ENCODE results near the gene IFIT5. TPM values are rescaled to one million over a fixed set of nuclear protein-coding genes. Genes with fewer than 3 reads are reported as not detected.
"Not testable (repeated sequence)": the region's sequence is repeated elsewhere in the genome, so short reads cannot be mapped to it uniquely, and the experiment has no call there.

The IFIT5 gene
- total and polyA plus RNA-seq, 2 experiments from 2014 or later, result 4.4 to 6.6 TPM

DNA sequence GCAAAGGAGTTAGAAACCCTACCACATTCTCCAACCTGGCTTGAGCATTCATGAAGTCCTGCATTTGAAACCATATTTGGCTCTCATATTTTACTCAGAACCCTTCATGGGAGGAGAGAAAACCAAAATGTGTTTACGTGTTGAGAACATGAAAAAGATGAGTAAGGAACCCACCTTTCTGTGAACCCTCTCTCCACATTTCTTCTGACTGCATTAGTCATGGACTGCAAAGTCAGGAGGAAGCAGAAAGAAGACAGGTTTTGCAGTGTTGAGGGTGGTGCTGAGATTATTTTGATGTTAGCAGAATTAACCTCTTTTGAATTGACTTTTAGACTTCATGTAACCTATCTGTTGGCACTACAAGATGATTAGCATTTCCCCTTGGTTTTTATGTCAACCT lies 31.6 kb upstream of the IFIT5 start:
- Histone ChIP-seq H3K4me3 (no peak overlapping the region), H3K9me3 (ENCODE audit: low read depth) (no peaks in the 10 kb centered on the region), H3K4me1 (ENCODE audit: low read depth) (no peaks in the 10 kb centered on the region), H3K36me3 (no peaks in the 10 kb centered on the region), H3K27me3 (no peaks in the 10 kb centered on the region), H3K27ac (no peak overlapping the region)
- TF ChIP-seq, protein P1, sequence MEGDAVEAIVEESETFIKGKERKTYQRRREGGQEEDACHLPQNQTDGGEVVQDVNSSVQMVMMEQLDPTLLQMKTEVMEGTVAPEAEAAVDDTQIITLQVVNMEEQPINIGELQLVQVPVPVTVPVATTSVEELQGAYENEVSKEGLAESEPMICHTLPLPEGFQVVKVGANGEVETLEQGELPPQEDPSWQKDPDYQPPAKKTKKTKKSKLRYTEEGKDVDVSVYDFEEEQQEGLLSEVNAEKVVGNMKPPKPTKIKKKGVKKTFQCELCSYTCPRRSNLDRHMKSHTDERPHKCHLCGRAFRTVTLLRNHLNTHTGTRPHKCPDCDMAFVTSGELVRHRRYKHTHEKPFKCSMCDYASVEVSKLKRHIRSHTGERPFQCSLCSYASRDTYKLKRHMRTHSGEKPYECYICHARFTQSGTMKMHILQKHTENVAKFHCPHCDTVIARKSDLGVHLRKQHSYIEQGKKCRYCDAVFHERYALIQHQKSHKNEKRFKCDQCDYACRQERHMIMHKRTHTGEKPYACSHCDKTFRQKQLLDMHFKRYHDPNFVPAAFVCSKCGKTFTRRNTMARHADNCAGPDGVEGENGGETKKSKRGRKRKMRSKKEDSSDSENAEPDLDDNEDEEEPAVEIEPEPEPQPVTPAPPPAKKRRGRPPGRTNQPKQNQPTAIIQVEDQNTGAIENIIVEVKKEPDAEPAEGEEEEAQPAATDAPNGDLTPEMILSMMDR (IDR thresholded peaks at IDR 0.05; ENCODE audit: low read depth, low read length), result no peak
- no peak for DNase-seq (ENCODE audit: low read depth in 1 of 2, low spot score in 1 of 2)

DNA sequence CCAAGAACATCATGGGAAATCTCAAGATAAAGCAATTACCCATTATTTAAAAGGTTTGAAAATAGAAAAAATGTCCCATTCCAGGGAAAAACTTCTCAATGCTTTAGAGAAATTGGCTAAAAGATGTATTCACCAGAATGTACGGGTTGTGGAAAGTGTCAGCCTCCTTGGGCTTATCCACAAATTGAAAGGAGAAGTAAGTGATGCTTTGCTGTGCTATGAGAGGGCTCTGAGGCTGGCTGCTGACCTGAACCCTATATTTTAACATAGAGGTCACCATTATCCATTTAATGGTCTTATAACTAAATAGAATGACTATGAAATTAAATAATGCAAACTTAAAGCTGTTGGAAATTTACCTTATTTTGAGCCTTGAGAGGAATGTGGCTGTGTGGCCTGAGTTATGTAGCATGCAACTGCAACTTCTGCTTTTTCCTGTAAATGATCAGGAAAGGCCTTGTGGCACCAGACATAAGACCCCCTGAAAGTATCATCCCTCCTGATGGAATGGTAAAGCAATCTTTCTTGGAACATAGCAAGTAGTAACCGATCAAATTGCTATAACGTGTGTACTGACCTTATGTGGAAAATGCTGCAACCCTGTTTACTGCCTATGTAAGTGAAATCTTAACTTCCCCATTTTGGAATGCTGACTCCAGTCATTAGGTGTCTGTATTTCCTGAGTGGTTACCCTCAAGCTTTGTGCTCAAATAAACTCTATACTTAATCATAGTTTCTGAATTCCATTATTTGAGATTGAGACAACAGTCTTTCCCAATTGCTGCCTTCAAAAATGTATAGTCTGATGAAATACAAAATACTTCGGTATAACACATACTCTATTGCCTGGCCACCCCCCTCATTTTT lies 29.7 kb upstream of the IFIT5 start:
- no peak overlapping the region for H3K27ac ChIP-seq
- H3K4me1 ChIP-seq (ENCODE audit: low read depth), result no peaks in the 10 kb centered on the region
- H3K27me3 ChIP-seq, result no peaks in the 10 kb centered on the region
- H3K36me3 ChIP-seq, result no peaks in the 10 kb centered on the region
- peak in 1 of 2 donors; percentile 46 for DNase-seq (ENCODE audit: low read depth in 1 of 2, low spot score in 1 of 2)
- H3K4me3 ChIP-seq, result no peak overlapping the region
- no peaks in the 10 kb centered on the region for H3K9me3 ChIP-seq (ENCODE audit: low read depth)
- TF ChIP-seq, protein P1 (IDR thresholded peaks at IDR 0.05; ENCODE audit: low read depth, low read length), result no peak

DNA sequence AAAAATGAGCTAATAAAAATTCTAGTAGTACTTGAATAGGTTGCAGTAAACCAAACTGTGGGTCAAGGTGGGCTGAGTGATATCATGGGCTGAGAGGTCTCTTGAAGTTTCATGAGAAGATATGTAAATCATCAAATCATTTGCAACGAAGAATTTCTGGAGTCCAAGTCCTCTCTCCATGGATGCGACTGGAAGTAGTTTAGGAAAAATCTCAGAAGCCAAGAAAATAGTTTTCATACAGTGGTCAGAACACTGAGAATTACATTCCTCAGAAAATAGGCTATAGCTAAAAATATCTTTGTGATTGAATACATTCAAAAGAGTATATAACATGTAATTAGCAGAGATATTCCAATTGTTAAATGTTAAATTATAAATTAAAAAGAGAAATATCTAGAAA lies 25.6 kb upstream of the IFIT5 start:
- Histone ChIP-seq H3K27ac (no peak overlapping the region), H3K27me3 (no peaks in the 10 kb centered on the region)

DNA sequence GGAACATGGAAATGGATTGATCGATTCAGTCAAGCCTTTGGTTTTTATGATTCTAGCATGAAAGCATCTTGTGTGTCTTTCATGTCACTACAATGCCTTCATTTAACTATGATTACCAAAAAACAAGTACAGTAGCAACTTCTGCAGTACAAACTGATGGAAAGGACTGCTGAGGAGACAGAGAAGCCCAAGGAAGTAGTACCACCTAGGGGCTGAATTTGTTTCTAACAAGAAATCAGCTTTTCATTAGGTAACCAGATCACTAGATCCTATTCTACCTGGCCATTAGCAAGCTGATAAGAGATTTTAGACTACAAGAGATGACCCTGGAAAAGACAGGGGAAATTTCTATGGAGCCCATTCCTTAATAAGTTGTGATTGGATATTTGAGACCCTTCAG lies 25.1 kb upstream of the IFIT5 start:
- no peaks in the 10 kb centered on the region for H3K9me3 ChIP-seq (ENCODE audit: low read depth)
- no peaks in the 10 kb centered on the region for H3K27me3 ChIP-seq
- peaks cover 20% of the 10 kb centered on the region for H3K4me1 ChIP-seq (ENCODE audit: low read depth)
- H3K36me3 ChIP-seq, result no peaks in the 10 kb centered on the region
- DNase-seq (ENCODE audit: low read depth in 1 of 2, low spot score in 1 of 2), result peak in 1 of 2 donors; percentile 62
- TF ChIP-seq, protein P1 (IDR thresholded peaks at IDR 0.05; ENCODE audit: low read depth, low read length), result peak; percentile 42
- no peak overlapping the region for H3K4me3 ChIP-seq
- no peak overlapping the region for H3K27ac ChIP-seq

More for the DNA sequence above, 25.6 kb upstream of the IFIT5 start:
- Histone ChIP-seq H3K4me3 (no peak overlapping the region), H3K9me3 (ENCODE audit: low read depth) (no peaks in the 10 kb centered on the region), H3K4me1 (ENCODE audit: low read depth) (peaks cover 19% of the 10 kb centered on the region), H3K36me3 (no peaks in the 10 kb centered on the region)
- TF ChIP-seq, protein P1 (IDR thresholded peaks at IDR 0.05; ENCODE audit: low read depth, low read length), result no peak
- no peak for DNase-seq (ENCODE audit: low read depth in 1 of 2, low spot score in 1 of 2)

DNA sequence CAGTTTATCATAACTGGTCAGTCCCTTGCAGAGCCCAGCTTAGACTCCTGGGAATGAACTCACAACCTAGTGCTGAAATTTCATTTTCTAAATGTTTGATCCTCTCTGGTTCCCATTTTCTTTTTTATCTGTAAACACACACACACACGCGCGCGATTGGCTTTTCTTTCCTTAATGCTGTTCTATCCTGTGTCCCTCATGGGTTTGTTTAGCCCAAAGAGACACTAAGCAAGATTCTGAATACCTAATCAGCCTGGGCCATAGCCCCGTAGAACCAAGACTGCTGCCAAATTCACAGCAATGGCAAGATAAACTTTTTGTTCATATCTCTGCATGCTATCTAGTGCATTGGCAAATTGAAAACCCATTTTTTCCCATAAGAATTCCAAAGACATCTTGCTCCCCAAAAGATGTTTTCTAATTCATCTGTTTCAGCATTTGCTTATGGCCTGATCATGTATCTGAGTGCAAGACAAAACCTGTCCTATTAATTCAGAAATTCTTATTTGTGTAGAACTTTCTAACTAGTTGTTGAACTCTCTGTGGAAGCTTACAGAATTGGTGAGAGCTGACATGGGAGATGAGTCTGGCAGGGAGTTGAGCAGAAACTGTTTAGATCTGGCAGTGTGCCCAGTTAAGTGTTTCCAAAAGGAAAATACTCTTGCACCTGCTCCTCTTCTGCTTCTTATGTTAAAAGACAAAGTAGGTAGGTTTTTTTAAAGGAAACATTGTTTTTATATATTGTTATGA lies 23.7 kb upstream of the IFIT5 start:
- Histone ChIP-seq H3K36me3 (no peaks in the 10 kb centered on the region), H3K4me3 (no peak overlapping the region), H3K27ac (peak overlapping the region; percentile 76), H3K4me1 (ENCODE audit: low read depth) (peaks cover 24% of the 10 kb centered on the region), H3K9me3 (ENCODE audit: low read depth) (no peaks in the 10 kb centered on the region), H3K27me3 (no peaks in the 10 kb centered on the region)
- TF ChIP-seq, protein P1 (IDR thresholded peaks at IDR 0.05; ENCODE audit: low read depth, low read length), result no peak
- DNase-seq (ENCODE audit: low read depth in 1 of 2, low spot score in 1 of 2), result peak in 1 of 2 donors; percentile 22

DNA sequence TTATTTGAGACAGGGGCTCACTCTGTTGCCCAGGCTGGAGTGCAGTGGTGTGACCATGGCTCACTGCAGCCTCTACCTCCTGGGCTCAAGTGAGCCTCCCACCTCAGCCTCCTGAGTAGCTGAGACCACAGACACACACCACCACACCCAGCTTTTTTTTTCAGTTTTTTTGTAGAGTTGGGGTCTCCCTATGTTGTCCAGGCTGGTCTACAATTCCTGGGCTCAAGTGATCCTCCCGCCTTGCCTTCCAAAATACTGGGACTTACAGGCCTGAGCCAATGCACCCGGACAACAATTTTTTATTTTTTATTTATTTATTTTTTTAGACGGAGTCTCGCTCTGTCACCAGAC lies 23.2 kb upstream of the IFIT5 start:
- not testable (repeated sequence) for H3K9me3 ChIP-seq (ENCODE audit: low read depth); H3K27me3 ChIP-seq; H3K4me3 ChIP-seq; H3K36me3 ChIP-seq; DNase-seq (ENCODE audit: low read depth in 1 of 2, low spot score in 1 of 2)
- Histone ChIP-seq H3K27ac (peak overlapping the region; percentile 90), H3K4me1 (ENCODE audit: low read depth) (peaks cover 24% of the 10 kb centered on the region)
